ENCODE measurements around the gene LNPK.

LNPK gene

GRCh38 chr2:175937216-175937615, 64.9 kb downstream of the LNPK start:
- H3K9me3 ChIP-seq (ENCODE audit: control insufficient read depth, insufficient read depth, low read length) = no peaks in the 10 kb centered on the region
- no peaks in the 10 kb centered on the region for H3K9me2 ChIP-seq (replicated peaks; ENCODE audit: control insufficient read depth, low read length)
- no peak overlapping the region for H3K4me2 ChIP-seq (ENCODE audit: low read length)
- no peaks in the 10 kb centered on the region for H3K4me1 ChIP-seq (ENCODE audit: control insufficient read depth, low read length)
- H3K79me2 ChIP-seq (ENCODE audit: control insufficient read depth, low read length) = no peaks in the 10 kb centered on the region
- H3K27me3 ChIP-seq (ENCODE audit: control insufficient read depth, low read length) = no peaks in the 10 kb centered on the region
- H3K27ac ChIP-seq (ENCODE audit: low read depth, low read length) = no peak overlapping the region
- no peaks in the 10 kb centered on the region for H4K20me1 ChIP-seq (ENCODE audit: control insufficient read depth, insufficient read depth, low read depth, low read length)
- no peaks in the 10 kb centered on the region for H3F3A ChIP-seq (ENCODE audit: control insufficient read depth, insufficient read depth)
- H3K36me3 ChIP-seq (ENCODE audit: control insufficient read depth, low read length) = peaks cover 37% of the 10 kb centered on the region
- no peak overlapping the region for H3K4me3 ChIP-seq (ENCODE audit: low read length)
- no peak for TF ChIP-seq CTCF (IDR thresholded peaks at IDR 0.05; ENCODE audit: low read depth, low read length, poor library complexity, severe bottlenecking)
- no peak for TF ChIP-seq EZH2phosphoT487 (IDR thresholded peaks at IDR 0.05; ENCODE audit: borderline replicate concordance, low read length)

- no peaks in the 10 kb centered on the region for H4K20me1 ChIP-seq (ENCODE audit: control insufficient read depth, insufficient read depth, low read depth, low read length)
These were observed 66.5 kb downstream of the LNPK start for GRCh38 chr2:175935289-175936181.

GRCh38 chr2:175932675-175933074, 69.4 kb downstream of the LNPK start:
- Histone ChIP-seq H3K27ac (ENCODE audit: low read depth, low read length) (no peak overlapping the region), H3K9me2 (replicated peaks; ENCODE audit: control insufficient read depth, low read length) (no peaks in the 10 kb centered on the region), H3K4me1 (ENCODE audit: control insufficient read depth, low read length) (no peaks in the 10 kb centered on the region), H3K9me3 (ENCODE audit: control insufficient read depth, insufficient read depth, low read length) (no peaks in the 10 kb centered on the region), H3K27me3 (ENCODE audit: control insufficient read depth, low read length) (no peaks in the 10 kb centered on the region), H3K4me2 (ENCODE audit: low read length) (no peak overlapping the region), H3K4me3 (ENCODE audit: low read length) (no peak overlapping the region), H3K79me2 (ENCODE audit: control insufficient read depth, low read length) (no peaks in the 10 kb centered on the region), H4K20me1 (ENCODE audit: control insufficient read depth, insufficient read depth, low read depth, low read length) (no peaks in the 10 kb centered on the region), H3K36me3 (ENCODE audit: control insufficient read depth, low read length) (peaks cover 37% of the 10 kb centered on the region), H3F3A (ENCODE audit: control insufficient read depth, insufficient read depth) (no peaks in the 10 kb centered on the region)
- TF ChIP-seq CTCF (IDR thresholded peaks at IDR 0.05; ENCODE audit: low read depth, low read length, poor library complexity, severe bottlenecking) (no peak), EZH2phosphoT487 (IDR thresholded peaks at IDR 0.05; ENCODE audit: borderline replicate concordance, low read length) (no peak)

More at GRCh38 chr2:175935289-175936181, 66.5 kb downstream of the LNPK start:
- Histone ChIP-seq H3K79me2 (ENCODE audit: control insufficient read depth, low read length) (no peaks in the 10 kb centered on the region), H3K9me2 (replicated peaks; ENCODE audit: control insufficient read depth, low read length) (no peaks in the 10 kb centered on the region), H3K27ac (ENCODE audit: low read depth, low read length) (no peak overlapping the region), H3K4me1 (ENCODE audit: control insufficient read depth, low read length) (no peaks in the 10 kb centered on the region), H3K27me3 (ENCODE audit: control insufficient read depth, low read length) (no peaks in the 10 kb centered on the region), H3K4me3 (ENCODE audit: low read length) (no peak overlapping the region), H3F3A (ENCODE audit: control insufficient read depth, insufficient read depth) (no peaks in the 10 kb centered on the region), H3K36me3 (ENCODE audit: control insufficient read depth, low read length) (peaks cover 37% of the 10 kb centered on the region), H3K9me3 (ENCODE audit: control insufficient read depth, insufficient read depth, low read length) (no peaks in the 10 kb centered on the region), H3K4me2 (ENCODE audit: low read length) (no peak overlapping the region)
- TF ChIP-seq EZH2phosphoT487 (IDR thresholded peaks at IDR 0.05; ENCODE audit: borderline replicate concordance, low read length) = no peak
- no peak for TF ChIP-seq CTCF (IDR thresholded peaks at IDR 0.05; ENCODE audit: low read depth, low read length, poor library complexity, severe bottlenecking)

All from DOHH2 (cell line).